Thoracic aorta (tissue), 2 donors: Measurements from ENCODE around the gene PDE4D. TPM values are rescaled to one million over a fixed set of nuclear protein-coding genes. Genes with fewer than 3 reads are reported as not detected.

ENCODE experiments used
- ATAC-seq: fragments of 150-250 bp; one replicate; pipeline ENCODE4 v1.8.0; 2017; ENCODE audit warnings: low read depth; ENCODE audit not compliant: insufficient number of reproducible peaks, low FRiP score
- DNase-seq: peaks from one replicate; pipeline ENCODE4 v3.0.0-alpha.2; 2020; ENCODE audit warnings: low spot score
- H3K27ac ChIP-seq, 2 donors: fragments of 200-600 bp; sonication (generic); 1 replicate in 1 of 2; 2 replicates in 1 of 2; pipeline ENCODE4 v1.5.1; 2016; ENCODE audit warnings: mild to moderate bottlenecking in 2 of 2, moderate library complexity in 2 of 2
- H3K27me3 ChIP-seq: fragments of 200-600 bp; sonication (generic); replicated peaks from 2 replicates; pipeline ENCODE4 v1.6.0; 2016; ENCODE audit warnings: mild to moderate bottlenecking; ENCODE audit not compliant: insufficient read depth
- H3K36me3 ChIP-seq: fragments of 200-600 bp; sonication (generic); one replicate; pipeline ENCODE4 v1.5.1; 2016
- H3K4me1 ChIP-seq, 2 donors: fragments of 200-600 bp; sonication (generic); 1 replicate in 1 of 2; 2 replicates in 1 of 2; pipeline versions ENCODE4 v1.5.1 to v1.6.0; 2016; ENCODE audit warnings: low read depth in 2 of 2, mild to moderate bottlenecking in 1 of 2; ENCODE audit not compliant: control insufficient read depth in 1 of 2
- H3K4me3 ChIP-seq: fragments of 200-600 bp; sonication (generic); 2 replicates; pipeline ENCODE4 v1.5.1; 2016; ENCODE audit warnings: mild to moderate bottlenecking
- H3K9me3 ChIP-seq: fragments of 200-600 bp; sonication (generic); 2 replicates; pipeline ENCODE4 v1.5.1; 2016
- total RNA-seq, 2 donors: library from RNA; depleted of rRNA; stranded (reverse); fragments of >200 nt; gene quantifications; one replicate each; pipeline versions ENCODE4 v1.1.0 to v1.2.3, GENCODE V29; 2016
- TF ChIP-seq, protein P1 (sequence below): fragments of 200-600 bp; sonication (generic); IDR thresholded peaks from one replicate; pipeline ENCODE4 v1.5.1; 2019; ENCODE audit warnings: antibody characterized with exemption

The PDE4D gene
- total RNA-seq, 2 donors from 2014 or later = 34.0 to 85.8 TPM

DNA sequence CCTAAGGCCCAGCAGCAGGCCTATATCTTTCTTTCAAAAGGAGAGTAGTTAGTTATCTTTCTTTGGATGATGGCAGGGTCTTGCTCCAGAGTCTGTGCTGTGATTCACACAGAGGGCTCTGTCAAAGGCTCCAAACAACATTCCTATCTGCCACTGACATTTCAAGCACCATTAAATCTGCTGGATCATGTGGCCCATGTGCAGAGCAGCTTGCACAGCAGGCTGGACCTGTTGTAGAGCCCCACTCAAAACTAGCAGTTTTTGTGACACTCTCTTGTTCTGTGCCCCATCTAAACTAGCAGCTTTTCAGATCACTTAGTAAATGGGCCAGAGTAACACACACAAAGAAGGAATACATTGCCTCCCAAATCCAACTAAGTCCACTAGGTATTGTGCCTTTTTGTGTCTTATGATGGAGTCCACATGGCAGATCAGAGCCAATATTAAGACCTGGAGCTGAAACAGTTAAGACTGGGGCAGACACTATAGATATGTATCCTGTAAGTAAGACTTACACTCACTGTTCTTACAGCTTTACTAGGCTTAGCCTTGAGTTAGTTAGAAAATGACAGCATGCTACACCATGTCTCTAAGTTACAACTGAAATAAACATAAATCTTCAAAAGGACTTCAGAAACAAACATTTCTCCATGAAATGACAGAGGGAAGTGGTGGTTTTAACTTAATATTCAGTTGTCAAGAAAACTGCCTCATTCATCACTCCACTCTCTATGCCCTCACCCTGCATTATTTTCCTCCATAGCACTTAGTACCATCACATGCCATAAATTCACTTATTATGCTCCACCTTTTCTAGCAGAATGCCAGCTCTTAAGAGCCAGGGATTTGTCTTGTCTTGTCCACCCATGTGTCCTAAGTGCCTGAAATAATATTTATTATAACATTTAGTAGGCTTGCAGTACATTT is 909.7 kb downstream of the PDE4D start:
- no peak overlapping the region for H3K27ac ChIP-seq
- no peak for ATAC-seq
- no peaks in the 10 kb centered on the region for H3K9me3 ChIP-seq
- no peak overlapping the region for H3K4me3 ChIP-seq
- no peaks in the 10 kb centered on the region for H3K4me1 ChIP-seq
- H3K27me3 ChIP-seq = no peaks in the 10 kb centered on the region
- no peak for DNase-seq
- H3K36me3 ChIP-seq = no peaks in the 10 kb centered on the region
- TF ChIP-seq, protein P1, sequence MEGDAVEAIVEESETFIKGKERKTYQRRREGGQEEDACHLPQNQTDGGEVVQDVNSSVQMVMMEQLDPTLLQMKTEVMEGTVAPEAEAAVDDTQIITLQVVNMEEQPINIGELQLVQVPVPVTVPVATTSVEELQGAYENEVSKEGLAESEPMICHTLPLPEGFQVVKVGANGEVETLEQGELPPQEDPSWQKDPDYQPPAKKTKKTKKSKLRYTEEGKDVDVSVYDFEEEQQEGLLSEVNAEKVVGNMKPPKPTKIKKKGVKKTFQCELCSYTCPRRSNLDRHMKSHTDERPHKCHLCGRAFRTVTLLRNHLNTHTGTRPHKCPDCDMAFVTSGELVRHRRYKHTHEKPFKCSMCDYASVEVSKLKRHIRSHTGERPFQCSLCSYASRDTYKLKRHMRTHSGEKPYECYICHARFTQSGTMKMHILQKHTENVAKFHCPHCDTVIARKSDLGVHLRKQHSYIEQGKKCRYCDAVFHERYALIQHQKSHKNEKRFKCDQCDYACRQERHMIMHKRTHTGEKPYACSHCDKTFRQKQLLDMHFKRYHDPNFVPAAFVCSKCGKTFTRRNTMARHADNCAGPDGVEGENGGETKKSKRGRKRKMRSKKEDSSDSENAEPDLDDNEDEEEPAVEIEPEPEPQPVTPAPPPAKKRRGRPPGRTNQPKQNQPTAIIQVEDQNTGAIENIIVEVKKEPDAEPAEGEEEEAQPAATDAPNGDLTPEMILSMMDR = no peak

DNA sequence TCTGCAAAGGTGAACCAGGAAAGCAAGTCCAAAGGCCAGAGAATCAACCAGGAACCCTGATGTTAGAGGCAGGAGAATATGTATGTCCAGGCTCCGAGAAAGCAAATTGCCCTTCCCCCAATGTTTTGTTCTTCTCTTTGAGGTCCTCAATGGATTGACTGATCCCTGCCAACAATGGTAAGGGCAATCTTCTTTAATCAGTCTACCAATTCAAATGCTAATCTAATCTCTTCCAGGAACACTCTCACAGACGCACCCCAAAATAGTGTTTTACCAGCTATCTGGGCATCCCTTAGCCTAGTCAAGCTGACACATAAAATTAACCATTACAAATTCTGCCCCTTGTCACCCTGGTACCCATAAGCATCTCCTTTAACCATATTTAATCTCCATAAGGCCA is 912.6 kb downstream of the PDE4D start:
- H3K4me1 ChIP-seq = no peaks in the 10 kb centered on the region
- ATAC-seq (no peak), DNase-seq (no peak)
- no peaks in the 10 kb centered on the region for H3K36me3 ChIP-seq
- no peaks in the 10 kb centered on the region for H3K9me3 ChIP-seq
- no peaks in the 10 kb centered on the region for H3K27me3 ChIP-seq
- no peak overlapping the region for H3K4me3 ChIP-seq
- TF ChIP-seq, protein P1 = no peak
- H3K27ac ChIP-seq = no peak overlapping the region

DNA sequence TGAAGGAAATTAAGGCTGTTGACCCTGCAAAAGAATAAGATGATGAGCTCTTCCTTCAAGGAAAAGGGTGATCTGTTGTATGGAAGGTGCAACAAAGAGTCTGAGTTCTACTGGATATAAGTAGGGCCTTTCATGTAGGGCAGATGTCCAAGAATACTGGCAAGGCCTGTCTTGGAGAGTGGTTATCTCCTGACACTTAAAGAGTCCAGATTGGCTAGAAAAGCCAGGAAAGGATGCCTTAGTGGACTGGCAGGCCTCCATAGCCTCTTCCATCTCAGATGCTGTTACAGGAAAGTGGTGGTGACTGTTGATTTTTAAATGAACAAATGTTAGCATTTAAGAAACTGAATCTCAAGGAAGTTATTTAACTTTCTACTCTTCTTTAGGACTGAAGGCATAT is 914.4 kb downstream of the PDE4D start:
- no peaks in the 10 kb centered on the region for H3K4me1 ChIP-seq
- ATAC-seq (no peak), DNase-seq (no peak)
- H3K36me3 ChIP-seq = peaks cover 6% of the 10 kb centered on the region
- H3K27me3 ChIP-seq = no peaks in the 10 kb centered on the region
- H3K27ac ChIP-seq = no peak overlapping the region
- no peak overlapping the region for H3K4me3 ChIP-seq
- no peaks in the 10 kb centered on the region for H3K9me3 ChIP-seq
- TF ChIP-seq, protein P1 = no peak

DNA sequence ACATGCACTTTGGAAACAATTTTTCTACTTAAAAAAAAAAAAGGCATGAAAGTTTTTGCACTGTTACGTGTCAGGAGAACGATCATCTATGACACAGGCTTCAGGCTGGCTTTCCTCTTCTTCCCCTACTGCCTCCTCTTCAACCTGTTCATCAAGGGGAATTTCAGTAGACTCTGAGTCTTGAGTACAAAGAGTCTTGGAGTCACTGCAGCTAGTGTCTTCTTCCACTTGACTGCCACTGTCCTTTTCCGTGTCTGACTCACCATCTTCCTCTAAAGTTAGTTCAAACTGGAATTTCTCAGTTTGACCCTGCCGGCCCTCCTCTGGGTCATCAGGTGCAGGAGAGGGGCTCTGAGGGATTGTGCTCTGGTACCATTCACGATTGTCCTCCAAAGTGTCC is 918.9 kb downstream of the PDE4D start:
- peaks cover 6% of the 10 kb centered on the region for H3K36me3 ChIP-seq
- TF ChIP-seq, protein P1 = no peak
- no peak for ATAC-seq

DNA sequence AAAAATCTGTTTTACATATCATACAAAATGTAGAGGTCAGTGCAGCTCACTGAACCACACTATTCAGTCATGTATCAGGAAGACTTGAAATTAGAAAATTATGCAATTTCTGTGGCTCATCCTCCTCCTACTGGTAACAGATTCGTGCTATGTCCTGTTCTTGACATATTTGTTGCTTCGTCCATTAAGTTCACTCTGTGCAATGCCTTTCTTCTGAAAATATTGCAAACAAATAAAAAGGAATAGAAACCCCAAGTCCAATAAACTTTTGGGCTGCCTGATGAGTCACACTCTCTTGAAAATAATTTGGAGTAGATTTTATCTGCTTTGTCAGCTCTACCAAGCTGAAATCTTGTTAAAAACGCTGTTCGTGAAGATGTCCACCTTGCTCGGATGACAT is 919.4 kb downstream of the PDE4D start:
- no peak for ATAC-seq
- Histone ChIP-seq H3K36me3 (peaks cover 6% of the 10 kb centered on the region), H3K4me1 (no peaks in the 10 kb centered on the region), H3K4me3 (no peak overlapping the region), H3K9me3 (no peaks in the 10 kb centered on the region), H3K27ac (no peak overlapping the region), H3K27me3 (no peaks in the 10 kb centered on the region)
- DNase-seq = no peak
- TF ChIP-seq, protein P1 = no peak

More for the DNA sequence above, 918.9 kb downstream of the PDE4D start:
- DNase-seq = no peak
- Histone ChIP-seq H3K4me3 (no peak overlapping the region), H3K4me1 (no peaks in the 10 kb centered on the region), H3K27ac (no peak overlapping the region), H3K27me3 (no peaks in the 10 kb centered on the region), H3K9me3 (no peaks in the 10 kb centered on the region)
